Loucy (cell line): ENCODE measurements around the gene TPRG1L.

ENCODE experiments used
- H2AFZ ChIP-seq: fragments of 200-600 bp; sonication (generic); 2 replicates; pipeline ENCODE4 v1.6.0; 2016; ENCODE audit warnings: antibody characterized with exemption, mild to moderate bottlenecking, low read length, moderate library complexity
- H3F3A ChIP-seq: fragments of 200-600 bp; 2 replicates; pipeline ENCODE4 v1.6.0; 2016; ENCODE audit warnings: antibody characterized with exemption, low read depth, mild to moderate bottlenecking
- H3K27me3 ChIP-seq: fragments of 200-600 bp; sonication (generic); 2 replicates; pipeline ENCODE4 v1.6.1; 2014; ENCODE audit warnings: low read length, mild to moderate bottlenecking; ENCODE audit not compliant: insufficient read depth, poor library complexity, severe bottlenecking
- H3K36me3 ChIP-seq: fragments of 200-600 bp; sonication (generic); 2 replicates; pipeline ENCODE4 v1.6.1; 2016; ENCODE audit warnings: low read length; ENCODE audit not compliant: insufficient read depth
- H3K4me1 ChIP-seq: fragments of 200-600 bp; sonication (generic); 2 replicates; pipeline ENCODE4 v1.5.1; 2014; ENCODE audit warnings: low read length, mild to moderate bottlenecking; ENCODE audit not compliant: insufficient read depth, poor library complexity, severe bottlenecking
- H3K4me2 ChIP-seq: fragments of 200-600 bp; sonication (generic); 2 replicates; pipeline ENCODE4 v1.6.0; 2014; ENCODE audit warnings: antibody characterized with exemption, low read length, low read depth, mild to moderate bottlenecking; ENCODE audit not compliant: poor library complexity, severe bottlenecking
- H3K4me3 ChIP-seq: fragments of 200-600 bp; sonication (generic); 2 replicates; pipeline ENCODE4 v1.5.1; 2014; ENCODE audit warnings: low read length, mild to moderate bottlenecking, mixed read lengths; ENCODE audit not compliant: poor library complexity, severe bottlenecking
- H3K79me2 ChIP-seq: fragments of 200-600 bp; sonication (generic); 2 replicates; pipeline ENCODE4 v1.6.1; 2014; ENCODE audit warnings: low read length; ENCODE audit not compliant: insufficient read depth
- H3K9ac ChIP-seq: fragments of 200-600 bp; sonication (generic); 2 replicates; pipeline ENCODE4 v1.6.0; 2014; ENCODE audit warnings: mild to moderate bottlenecking, low read depth, low read length, moderate library complexity; ENCODE audit not compliant: poor library complexity, severe bottlenecking
- H3K9me2 ChIP-seq: fragments of 200-600 bp; sonication (generic); replicated peaks from 2 replicates; pipeline ENCODE4 v1.6.1; 2016; ENCODE audit warnings: low read depth, low read length, mixed read lengths
- H3K9me3 ChIP-seq: fragments of 200-600 bp; sonication (generic); 2 replicates; pipeline ENCODE4 v1.6.1; 2014; ENCODE audit warnings: mild to moderate bottlenecking, antibody characterized with exemption, low read length, low read depth; ENCODE audit not compliant: insufficient read depth
- H4K20me1 ChIP-seq: fragments of 200-600 bp; sonication (generic); 2 replicates; pipeline ENCODE4 v1.6.0; 2014; ENCODE audit warnings: antibody characterized with exemption, low read length, mild to moderate bottlenecking; ENCODE audit not compliant: insufficient read depth, poor library complexity, severe bottlenecking
- EZH2phosphoT487 ChIP-seq: fragments of 200-600 bp; IDR thresholded peaks from 2 replicates; pipeline ENCODE4 v1.6.1; 2018; ENCODE audit warnings: antibody characterized with exemption, mild to moderate bottlenecking, moderate library complexity, borderline replicate concordance
- TF ChIP-seq, protein P1 (sequence below): fragments of 200-600 bp; sonication (generic); conservative IDR thresholded peaks from 2 replicates; pipeline ENCODE4 v1.5.1; 2014; ENCODE audit warnings: mild to moderate bottlenecking, antibody characterized with exemption, low read length

Gene TPRG1L

DNA sequence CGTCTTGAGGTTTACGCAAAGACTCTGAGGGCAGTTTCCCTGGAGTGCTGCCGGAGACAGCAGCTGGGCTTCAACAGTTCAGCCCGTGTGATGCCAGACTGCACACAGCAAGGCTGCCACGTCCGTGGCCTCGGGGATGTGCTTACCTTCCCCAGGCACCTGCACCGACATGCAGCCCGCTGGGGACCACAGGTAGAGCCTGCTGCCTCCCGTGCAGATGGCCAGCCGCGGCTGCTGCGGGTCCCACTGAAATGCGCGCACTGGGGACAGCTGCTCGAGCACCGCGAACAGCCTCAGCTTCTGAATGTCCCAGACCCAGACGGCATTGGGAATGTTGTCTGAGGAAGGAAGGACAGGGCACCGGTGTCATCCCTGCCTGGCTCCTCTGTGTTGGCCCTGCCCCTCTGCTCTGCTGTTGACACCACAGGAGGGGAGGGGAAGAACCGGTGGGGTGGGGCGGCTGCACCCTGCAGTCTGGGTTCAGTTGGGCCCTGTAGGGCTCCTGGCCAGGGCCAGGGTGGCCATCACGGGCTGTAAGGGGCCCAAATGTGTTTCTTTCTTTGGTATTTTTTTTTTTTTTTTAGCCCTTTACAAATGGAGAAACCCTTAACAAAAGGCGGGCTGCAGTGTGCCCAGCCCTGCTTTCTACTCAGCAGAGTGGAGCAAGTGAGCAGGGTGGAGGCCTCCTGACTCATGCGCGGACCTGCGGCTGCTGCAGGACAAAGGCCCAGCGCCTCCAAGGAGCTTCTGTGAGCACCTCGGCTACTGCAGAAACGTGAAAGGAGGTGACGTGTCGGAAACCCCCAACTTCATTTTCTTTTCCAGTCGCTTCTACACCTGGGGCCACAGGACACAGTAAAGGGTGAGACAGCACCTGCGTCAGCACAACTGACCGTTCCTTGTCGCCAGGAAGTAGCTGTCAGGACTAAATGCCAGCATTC is 6.8 kb downstream of the TPRG1L start:
- Histone ChIP-seq H4K20me1 (no peaks in the 10 kb centered on the region), H2AFZ (no peak overlapping the region), H3K9me3 (no peaks in the 10 kb centered on the region), H3K36me3 (peaks cover 35% of the 10 kb centered on the region; the same call in 1 of the 2 replicates), H3K4me2 (no peak overlapping the region), H3K4me1 (no peaks in the 10 kb centered on the region), H3K79me2 (no peaks in the 10 kb centered on the region), H3K9me2 (no peaks in the 10 kb centered on the region), H3F3A (no peaks in the 10 kb centered on the region), H3K27me3 (no peaks in the 10 kb centered on the region), H3K9ac (no peak overlapping the region), H3K4me3 (no peak overlapping the region)
- TF ChIP-seq EZH2phosphoT487 = no peak
- TF ChIP-seq, protein P1, sequence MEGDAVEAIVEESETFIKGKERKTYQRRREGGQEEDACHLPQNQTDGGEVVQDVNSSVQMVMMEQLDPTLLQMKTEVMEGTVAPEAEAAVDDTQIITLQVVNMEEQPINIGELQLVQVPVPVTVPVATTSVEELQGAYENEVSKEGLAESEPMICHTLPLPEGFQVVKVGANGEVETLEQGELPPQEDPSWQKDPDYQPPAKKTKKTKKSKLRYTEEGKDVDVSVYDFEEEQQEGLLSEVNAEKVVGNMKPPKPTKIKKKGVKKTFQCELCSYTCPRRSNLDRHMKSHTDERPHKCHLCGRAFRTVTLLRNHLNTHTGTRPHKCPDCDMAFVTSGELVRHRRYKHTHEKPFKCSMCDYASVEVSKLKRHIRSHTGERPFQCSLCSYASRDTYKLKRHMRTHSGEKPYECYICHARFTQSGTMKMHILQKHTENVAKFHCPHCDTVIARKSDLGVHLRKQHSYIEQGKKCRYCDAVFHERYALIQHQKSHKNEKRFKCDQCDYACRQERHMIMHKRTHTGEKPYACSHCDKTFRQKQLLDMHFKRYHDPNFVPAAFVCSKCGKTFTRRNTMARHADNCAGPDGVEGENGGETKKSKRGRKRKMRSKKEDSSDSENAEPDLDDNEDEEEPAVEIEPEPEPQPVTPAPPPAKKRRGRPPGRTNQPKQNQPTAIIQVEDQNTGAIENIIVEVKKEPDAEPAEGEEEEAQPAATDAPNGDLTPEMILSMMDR = no peak

DNA sequence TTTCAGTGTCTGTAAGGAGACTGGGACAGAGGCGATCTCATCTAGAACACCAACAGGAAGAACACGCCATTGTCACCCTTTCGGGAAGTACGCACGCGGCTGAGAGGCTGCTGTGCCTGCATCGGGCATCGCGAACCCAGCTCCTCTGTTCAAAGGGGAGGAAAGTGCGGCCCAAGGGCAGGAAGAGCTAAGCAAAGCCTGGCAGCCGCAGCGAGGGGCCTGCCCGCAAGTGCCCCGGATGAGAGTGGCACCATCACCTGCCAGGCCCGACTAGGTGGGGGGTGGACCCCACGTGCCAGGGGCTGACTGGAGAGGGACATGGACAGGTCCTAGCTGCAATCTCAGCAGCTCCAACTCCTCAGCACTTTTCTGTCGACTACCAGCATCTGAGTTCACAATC is 7.5 kb downstream of the TPRG1L start:
- Histone ChIP-seq H3K9me2 (no peaks in the 10 kb centered on the region), H4K20me1 (no peaks in the 10 kb centered on the region), H3K9ac (no peak overlapping the region), H3K79me2 (no peaks in the 10 kb centered on the region), H2AFZ (no peak overlapping the region), H3K4me2 (no peak overlapping the region), H3K4me3 (no peak overlapping the region), H3F3A (no peaks in the 10 kb centered on the region), H3K27me3 (no peaks in the 10 kb centered on the region), H3K36me3 (peaks cover 42% of the 10 kb centered on the region; the same call in 1 of the 2 replicates), H3K9me3 (no peaks in the 10 kb centered on the region), H3K4me1 (no peaks in the 10 kb centered on the region)
- no peak for TF ChIP-seq EZH2phosphoT487
- TF ChIP-seq, protein P1 = no peak

DNA sequence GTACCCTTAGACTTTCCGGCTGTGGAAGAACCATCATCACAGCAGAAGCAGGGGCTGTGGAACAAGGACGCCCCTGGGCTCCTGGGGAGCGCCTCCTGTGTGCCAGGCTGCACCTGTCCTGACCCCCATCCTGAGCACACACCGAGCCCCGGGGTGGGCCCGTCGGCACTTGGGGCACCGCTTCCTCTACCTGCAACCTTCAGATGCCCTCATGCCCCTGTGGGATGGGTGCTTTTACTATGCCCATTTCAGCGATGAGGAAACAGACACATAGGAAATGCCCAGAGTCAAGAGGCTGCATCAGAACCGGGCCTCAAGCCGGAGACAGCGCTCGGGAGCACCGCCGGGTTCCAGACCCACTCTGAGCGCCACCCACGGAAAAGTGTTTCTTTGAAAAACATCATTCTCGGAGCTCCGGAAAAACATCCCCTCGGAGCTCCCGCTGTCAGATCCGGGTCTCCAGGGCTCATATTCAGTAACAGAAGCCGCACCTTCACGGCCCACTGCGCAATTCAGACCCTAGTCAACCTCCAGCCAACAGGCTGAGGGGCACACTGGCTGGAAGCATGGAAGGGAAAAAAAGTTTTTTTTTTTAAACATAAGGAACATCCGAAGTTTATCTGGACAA is 8.0 kb downstream of the TPRG1L start:
- Histone ChIP-seq H3K4me1 (no peaks in the 10 kb centered on the region), H2AFZ (no peak overlapping the region), H4K20me1 (no peaks in the 10 kb centered on the region), H3K9me3 (no peaks in the 10 kb centered on the region), H3K27me3 (no peaks in the 10 kb centered on the region), H3K9ac (no peak overlapping the region), H3K4me3 (no peak overlapping the region), H3F3A (no peaks in the 10 kb centered on the region), H3K9me2 (no peaks in the 10 kb centered on the region), H3K79me2 (no peaks in the 10 kb centered on the region), H3K4me2 (no peak overlapping the region), H3K36me3 (peaks cover 48% of the 10 kb centered on the region; the same call in 1 of the 2 replicates)
- no peak for TF ChIP-seq EZH2phosphoT487
- TF ChIP-seq, protein P1 = no peak
